Bone marrow (tissue), 2 donors: ENCODE measurements around the gene BNC2.
"Not testable (repeated sequence)": the region's sequence is repeated elsewhere in the genome, so short reads cannot be mapped to it uniquely, and the experiment has no call there.

Experiments
- DNase-seq, 2 donors: peaks; one replicate each; lab custom pipeline; 2025; lab: John Stamatoyannopoulos, UW

BNC2 gene

GRCh38 chr9:16500386-16500785, 370.1 kb downstream of the BNC2 start:
- no peak for DNase-seq

GRCh38 chr9:16499892-16500291, 370.6 kb downstream of the BNC2 start:
- no peak for DNase-seq

DNA sequence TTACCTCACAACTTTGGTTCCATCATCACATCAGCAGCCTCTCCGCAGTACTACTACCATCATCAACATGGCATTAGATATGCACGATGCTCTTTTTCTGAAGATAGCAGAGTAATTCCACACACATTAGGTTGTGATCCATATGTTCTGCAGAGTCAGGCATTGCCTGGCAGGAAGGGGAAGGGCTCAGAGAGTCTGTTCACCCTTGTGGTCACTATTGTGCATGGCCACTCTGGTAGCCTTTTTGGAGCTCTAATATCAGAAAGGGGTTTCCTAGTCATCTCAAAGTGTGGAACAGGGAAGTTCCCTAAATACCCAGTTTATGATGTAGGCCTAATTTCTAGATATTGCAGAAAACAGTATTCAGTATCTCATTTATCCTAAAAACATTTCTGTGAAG, 373.6 kb downstream of the BNC2 start:
- no peak for DNase-seq

DNA sequence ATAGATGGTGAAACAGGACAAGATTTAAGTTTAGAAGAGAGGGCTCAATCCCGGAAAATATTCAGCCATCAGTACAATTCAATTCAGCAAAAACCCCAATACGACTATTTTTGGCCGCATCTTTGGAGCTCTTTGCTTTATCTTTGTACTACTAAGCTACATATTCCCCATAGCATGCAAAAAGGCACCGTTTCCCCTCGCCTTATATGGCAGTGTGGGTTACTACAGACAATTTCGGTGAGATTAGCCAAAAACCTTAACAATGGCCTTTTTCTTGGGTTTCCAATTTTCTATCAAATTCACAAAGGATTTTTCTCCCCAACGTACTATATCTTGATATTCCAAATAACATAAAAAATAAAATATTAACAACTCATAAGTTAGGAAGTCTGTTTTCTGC, 382.6 kb downstream of the BNC2 start:
- no peak for DNase-seq

DNA sequence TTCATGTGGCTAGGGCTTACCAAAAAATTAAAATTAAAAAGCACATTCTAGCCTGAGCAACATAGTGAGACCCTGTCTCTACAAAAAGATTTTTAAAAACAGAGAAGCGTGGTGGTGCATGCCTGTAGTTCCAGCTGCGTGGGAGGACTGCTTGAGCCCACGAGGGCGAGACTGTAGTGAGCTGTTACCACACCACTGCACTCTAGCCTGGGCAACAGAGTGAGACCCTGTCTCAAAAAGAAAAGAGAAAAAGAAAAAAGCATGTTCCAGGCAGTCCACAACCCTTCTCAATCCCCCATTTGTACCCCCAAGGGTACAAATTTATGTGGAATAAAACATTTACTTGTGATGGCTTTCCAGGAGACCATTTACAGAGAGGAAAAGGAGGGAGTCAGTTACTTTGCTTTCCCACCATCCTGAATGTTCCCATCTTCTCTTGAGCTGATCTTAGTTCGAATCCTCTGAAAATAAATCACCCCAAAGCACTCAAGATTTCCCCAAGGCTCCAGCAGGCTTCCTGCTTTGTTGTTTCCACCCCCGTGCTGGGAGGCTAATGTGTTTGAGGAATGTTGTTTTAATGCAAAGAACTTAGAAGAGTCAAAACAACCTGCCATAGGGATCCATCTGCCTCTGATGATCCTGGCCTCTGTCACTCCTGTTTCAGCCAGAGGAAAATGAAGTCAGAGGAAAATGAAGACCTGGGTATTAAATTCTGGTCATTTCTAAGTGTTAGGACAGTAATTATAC, 384.7 kb downstream of the BNC2 start:
- DNase-seq, result no peak

DNA sequence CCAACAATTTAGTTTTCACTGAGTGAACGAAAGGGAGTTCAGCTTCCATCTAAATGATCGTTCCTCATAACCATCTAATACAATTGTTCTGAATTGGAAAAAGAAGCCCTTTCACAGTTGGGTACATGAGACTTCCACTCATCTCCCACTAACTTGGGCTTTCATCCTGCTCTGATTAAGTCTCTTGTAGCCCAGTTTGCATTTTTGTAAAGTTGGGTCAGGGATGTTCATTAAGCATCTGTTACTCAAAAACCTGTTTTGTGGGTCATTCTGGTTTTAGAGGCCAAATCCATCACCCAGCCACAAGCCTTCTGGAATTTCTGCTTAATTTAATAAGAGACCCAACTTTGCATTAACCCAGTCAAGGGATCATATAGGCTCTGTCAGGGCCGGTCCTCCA, 385.3 kb downstream of the BNC2 start:
- DNase-seq, result no peak

DNA sequence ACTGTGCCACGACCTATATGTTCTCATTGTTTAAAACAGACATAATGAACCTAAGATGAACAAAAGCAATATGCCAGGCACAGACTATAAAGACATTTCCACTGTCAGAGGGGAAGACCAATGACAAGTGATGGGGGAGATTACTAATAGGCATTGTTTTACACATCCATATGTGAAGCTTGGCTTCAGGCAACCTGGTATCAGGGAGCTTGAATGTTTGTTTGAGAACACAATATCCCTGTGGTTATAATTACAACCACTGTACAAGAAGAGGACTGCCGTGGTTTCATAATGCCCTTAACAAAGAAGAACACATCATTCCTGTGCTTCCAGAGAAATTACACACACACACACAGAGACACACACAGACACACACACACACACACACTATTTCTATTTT, 385.7 kb downstream of the BNC2 start:
- DNase-seq, result no peak

DNA sequence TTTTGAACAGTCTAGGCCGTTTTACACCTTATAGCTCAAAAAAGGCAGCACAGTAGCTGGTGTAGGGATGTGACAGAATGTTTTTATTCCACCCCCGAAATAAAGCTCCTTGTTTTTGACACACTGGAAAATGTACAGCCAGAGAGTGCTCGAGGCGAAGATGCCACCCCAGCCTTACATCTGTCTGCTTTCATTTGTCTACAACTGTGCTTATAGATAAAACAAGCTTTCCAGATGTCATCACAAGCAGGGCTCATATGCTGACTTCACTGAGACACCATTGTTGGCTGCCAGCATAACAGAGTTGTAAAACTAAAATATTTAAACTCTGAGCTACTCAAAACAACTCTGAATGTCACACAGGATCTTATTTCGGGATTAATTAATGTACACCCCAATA, 386.3 kb downstream of the BNC2 start:
- DNase-seq, result no peak

DNA sequence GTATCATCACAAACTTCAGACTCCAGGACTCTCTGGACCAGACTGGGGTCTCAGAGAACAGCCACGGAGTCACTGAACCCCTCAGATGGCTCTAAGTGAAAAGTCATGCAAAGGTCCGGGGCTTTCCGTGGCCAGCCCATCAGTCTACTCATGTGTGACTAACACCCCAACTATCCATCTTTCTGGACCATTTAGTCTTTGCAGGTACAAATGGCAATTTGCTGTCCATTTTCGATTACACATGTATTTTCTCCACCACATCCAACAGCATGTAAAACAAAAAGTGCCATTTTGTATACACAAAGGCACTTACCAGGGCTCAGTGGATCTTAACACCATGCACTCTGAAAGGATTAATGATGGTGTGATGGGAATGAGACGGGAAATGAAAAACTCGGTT, 387.7 kb downstream of the BNC2 start:
- no peak for DNase-seq

DNA sequence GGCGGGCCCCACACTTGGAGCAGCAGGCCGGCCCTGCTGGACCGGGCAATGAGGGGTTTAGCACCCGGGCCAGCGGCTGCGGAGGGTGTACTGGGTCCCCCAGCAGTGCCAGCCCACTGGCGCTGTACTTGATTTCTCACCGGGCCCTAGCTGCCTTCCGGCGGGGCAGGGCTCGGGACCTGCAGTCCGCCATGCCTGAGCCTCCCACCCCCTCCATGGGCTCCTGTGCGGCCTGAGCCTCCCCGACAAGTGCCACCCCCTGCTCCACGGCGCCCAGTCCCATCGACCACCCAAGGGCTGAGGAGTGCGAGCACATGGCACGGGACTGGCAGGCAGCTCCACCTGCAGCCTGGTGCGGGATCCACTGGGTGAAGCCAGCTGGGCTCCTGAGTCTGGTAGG, 389.9 kb downstream of the BNC2 start:
- not testable (repeated sequence) for DNase-seq

- no peak for DNase-seq
These were observed 394.5 kb downstream of the BNC2 start for GRCh38 chr9:16475996-16476395.

- DNase-seq, result no peak
These were observed 395.2 kb downstream of the BNC2 start for GRCh38 chr9:16475257-16475656.

- no peak for DNase-seq
These were observed 401.3 kb downstream of the BNC2 start for GRCh38 chr9:16469184-16469583.

DNA sequence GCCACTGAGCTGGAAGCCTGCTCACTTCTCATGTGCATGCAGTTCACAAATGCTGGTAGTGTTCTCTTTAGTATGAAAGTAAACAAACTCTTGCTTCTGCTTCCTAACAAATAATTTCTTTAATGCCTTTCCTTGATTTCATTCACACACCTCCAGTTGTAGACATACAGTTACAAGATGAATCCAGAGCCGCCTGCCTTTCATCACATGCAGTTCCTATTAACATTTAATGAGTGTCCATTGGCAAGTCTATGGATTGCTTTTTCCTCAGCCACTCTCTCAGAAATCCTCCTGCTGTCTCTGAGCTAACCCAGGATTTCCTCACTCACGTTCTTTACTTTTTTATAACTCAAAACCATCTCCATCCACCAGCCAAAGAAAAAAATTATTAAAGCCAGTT, 408.6 kb downstream of the BNC2 start:
- no peak for DNase-seq

- DNase-seq, result no peak
These were observed 409.2 kb downstream of the BNC2 start for GRCh38 chr9:16461137-16461840.

DNA sequence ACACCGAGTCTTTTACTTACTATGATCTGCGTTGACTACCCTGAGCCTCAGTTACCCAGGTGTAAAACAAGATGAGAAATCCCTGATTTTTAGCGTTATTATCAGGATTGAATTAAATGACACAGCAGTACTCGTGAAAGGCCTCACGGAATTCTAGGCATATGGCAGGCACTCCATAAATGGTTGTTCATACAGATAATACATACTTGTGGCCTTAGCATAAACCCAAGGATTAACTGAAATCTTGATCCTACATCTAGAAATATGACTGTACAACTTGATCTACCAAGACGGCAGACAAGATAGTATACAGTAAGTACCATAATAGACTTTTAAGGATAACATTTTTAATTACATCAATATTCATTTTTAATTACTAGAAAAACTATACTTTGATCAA, 409.8 kb downstream of the BNC2 start:
- no peak for DNase-seq

GRCh38 chr9:16459421-16460148, 410.9 kb downstream of the BNC2 start:
- DNase-seq, result no peak

- no peak for DNase-seq
These were observed 411.6 kb downstream of the BNC2 start for GRCh38 chr9:16458696-16459420.

DNA sequence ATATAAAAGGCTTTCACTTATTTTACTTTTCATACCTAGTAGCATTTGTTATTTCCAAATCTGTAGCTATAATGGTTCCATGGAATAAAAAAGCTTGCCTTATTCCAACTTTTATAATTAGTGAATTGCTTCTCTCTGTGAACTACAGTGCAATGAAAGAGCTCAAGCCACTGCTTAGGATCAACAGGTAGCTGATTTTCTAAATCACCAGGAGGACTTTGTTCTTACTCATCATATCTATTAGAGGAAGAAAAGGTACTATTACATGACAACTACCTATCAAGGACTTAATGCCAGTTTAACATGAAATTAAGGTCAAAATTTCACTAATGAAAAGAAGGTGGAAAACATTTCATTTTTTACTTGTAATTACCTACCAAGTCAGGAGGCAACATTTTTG, 414.6 kb downstream of the BNC2 start:
- DNase-seq, result no peak

DNA sequence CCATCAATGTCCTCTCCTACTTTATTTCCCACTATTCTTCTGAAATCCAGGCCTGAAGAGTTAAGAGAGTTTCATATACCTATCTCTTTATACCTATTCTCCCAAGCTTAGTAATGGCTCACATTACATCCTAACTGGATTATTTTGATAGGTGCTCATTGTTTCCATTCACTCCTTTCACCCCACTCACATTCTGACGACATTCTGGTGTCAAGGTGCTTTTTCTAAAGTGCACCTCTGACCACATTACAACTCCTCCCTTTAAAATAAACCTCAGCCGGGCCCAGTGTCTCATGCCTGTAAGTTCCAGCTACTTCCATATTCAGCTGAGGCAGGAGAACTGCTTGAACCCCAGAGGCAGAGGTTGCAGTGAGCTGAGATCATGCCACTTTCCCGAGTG, 417.1 kb downstream of the BNC2 start:
- no peak for DNase-seq

- no peak for DNase-seq
These were observed 419.9 kb downstream of the BNC2 start for GRCh38 chr9:16450578-16450977.

- DNase-seq, result no peak
These were observed 420.4 kb downstream of the BNC2 start for GRCh38 chr9:16450043-16450442.
